ENCODE results near the gene SAP30BP. TPM values are rescaled to one million over a fixed set of nuclear protein-coding genes. Genes with fewer than 3 reads are reported as not detected.

The SAP30BP gene
- total and polyA plus RNA-seq, 2 experiments from 2014 or later, result 44.9 to 97.9 TPM

DNA sequence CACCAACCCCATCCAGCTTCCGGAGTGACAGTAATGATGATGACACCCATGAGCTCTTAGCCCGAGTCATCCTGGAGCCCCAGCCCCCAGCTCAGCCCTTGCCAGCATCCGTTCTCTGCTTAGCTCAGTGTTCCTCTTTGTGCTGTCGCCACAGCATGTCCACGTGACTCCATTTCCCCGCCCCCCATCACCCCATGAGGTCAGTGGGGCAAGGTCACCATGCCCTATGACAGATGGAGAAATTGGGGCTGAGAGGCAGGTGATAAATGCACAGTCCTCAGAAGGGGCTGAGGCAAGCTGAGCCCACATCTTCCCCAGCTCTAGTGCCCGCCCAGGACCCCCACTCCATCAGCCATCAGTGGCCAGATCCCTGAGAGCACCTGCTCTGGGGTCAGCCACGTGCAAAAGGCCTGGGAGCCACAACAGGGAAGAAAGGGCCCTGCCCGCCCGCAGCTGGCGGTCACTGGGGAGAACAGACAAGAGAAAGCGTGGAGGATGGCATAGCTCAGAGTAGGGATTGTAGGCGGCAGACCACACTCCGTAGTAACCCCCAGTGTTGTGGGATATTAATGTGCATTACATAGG lies 71.2 kb downstream of the SAP30BP start:
- Histone ChIP-seq H3K27ac (ENCODE audit: low read depth) (no peak overlapping the region), H3K4me1 (ENCODE audit: insufficient read depth) (no peaks in the 10 kb centered on the region), H2AFZ (no peak overlapping the region), H3K4me3 (no peak overlapping the region), H3K9me2 (ENCODE audit: insufficient read depth) (no peaks in the 10 kb centered on the region), H3F3A (replicated peaks; ENCODE audit: low read depth) (no peaks in the 10 kb centered on the region), H4K20me1 (replicated peaks; ENCODE audit: insufficient read depth) (no peaks in the 10 kb centered on the region), H3K4me2 (no peak overlapping the region), H3K79me2 (replicated peaks; ENCODE audit: insufficient read depth) (no peaks in the 10 kb centered on the region), H3K36me3 (ENCODE audit: insufficient read depth) (no peaks in the 10 kb centered on the region), H3K27me3 (ENCODE audit: insufficient read depth) (no peaks in the 10 kb centered on the region)
- H3K4me3 Mint-ChIP-seq, result no peak overlapping the region
- DNase-seq (ENCODE audit: low spot score) (no peak), ATAC-seq (no peak)
- no peak for TF ChIP-seq POLR2AphosphoS5 (IDR thresholded peaks at IDR 0.05; ENCODE audit: low read depth)
- TF ChIP-seq, protein P1, sequence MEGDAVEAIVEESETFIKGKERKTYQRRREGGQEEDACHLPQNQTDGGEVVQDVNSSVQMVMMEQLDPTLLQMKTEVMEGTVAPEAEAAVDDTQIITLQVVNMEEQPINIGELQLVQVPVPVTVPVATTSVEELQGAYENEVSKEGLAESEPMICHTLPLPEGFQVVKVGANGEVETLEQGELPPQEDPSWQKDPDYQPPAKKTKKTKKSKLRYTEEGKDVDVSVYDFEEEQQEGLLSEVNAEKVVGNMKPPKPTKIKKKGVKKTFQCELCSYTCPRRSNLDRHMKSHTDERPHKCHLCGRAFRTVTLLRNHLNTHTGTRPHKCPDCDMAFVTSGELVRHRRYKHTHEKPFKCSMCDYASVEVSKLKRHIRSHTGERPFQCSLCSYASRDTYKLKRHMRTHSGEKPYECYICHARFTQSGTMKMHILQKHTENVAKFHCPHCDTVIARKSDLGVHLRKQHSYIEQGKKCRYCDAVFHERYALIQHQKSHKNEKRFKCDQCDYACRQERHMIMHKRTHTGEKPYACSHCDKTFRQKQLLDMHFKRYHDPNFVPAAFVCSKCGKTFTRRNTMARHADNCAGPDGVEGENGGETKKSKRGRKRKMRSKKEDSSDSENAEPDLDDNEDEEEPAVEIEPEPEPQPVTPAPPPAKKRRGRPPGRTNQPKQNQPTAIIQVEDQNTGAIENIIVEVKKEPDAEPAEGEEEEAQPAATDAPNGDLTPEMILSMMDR (conservative IDR thresholded peaks at IDR 0.05; ENCODE audit: low read depth in 2 of 2), result no peak
- TF ChIP-seq, protein P2, sequence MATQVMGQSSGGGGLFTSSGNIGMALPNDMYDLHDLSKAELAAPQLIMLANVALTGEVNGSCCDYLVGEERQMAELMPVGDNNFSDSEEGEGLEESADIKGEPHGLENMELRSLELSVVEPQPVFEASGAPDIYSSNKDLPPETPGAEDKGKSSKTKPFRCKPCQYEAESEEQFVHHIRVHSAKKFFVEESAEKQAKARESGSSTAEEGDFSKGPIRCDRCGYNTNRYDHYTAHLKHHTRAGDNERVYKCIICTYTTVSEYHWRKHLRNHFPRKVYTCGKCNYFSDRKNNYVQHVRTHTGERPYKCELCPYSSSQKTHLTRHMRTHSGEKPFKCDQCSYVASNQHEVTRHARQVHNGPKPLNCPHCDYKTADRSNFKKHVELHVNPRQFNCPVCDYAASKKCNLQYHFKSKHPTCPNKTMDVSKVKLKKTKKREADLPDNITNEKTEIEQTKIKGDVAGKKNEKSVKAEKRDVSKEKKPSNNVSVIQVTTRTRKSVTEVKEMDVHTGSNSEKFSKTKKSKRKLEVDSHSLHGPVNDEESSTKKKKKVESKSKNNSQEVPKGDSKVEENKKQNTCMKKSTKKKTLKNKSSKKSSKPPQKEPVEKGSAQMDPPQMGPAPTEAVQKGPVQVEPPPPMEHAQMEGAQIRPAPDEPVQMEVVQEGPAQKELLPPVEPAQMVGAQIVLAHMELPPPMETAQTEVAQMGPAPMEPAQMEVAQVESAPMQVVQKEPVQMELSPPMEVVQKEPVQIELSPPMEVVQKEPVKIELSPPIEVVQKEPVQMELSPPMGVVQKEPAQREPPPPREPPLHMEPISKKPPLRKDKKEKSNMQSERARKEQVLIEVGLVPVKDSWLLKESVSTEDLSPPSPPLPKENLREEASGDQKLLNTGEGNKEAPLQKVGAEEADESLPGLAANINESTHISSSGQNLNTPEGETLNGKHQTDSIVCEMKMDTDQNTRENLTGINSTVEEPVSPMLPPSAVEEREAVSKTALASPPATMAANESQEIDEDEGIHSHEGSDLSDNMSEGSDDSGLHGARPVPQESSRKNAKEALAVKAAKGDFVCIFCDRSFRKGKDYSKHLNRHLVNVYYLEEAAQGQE (IDR thresholded peaks at IDR 0.05; ENCODE audit: unreplicated experiment), result no peak
- TF ChIP-seq, protein P3, sequence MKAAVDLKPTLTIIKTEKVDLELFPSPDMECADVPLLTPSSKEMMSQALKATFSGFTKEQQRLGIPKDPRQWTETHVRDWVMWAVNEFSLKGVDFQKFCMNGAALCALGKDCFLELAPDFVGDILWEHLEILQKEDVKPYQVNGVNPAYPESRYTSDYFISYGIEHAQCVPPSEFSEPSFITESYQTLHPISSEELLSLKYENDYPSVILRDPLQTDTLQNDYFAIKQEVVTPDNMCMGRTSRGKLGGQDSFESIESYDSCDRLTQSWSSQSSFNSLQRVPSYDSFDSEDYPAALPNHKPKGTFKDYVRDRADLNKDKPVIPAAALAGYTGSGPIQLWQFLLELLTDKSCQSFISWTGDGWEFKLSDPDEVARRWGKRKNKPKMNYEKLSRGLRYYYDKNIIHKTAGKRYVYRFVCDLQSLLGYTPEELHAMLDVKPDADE (IDR thresholded peaks at IDR 0.05), result no peak
- H3K9me3 Mint-ChIP-seq, result no peaks in the 10 kb centered on the region
- H3K4me1 Mint-ChIP-seq, result 0 out of 3 replicates have a peak, but pooled peaks cover 6% of the 10 kb centered on the region
- H3K27me3 Mint-ChIP-seq (ENCODE audit: insufficient read depth, low read depth, poor library complexity), result peaks cover 6% of the 10 kb centered on the region
- peak overlapping the region; percentile 91 for H3K27ac Mint-ChIP-seq
- no peaks in the 10 kb centered on the region; the same call in 2 of the 3 replicates for H3K36me3 Mint-ChIP-seq (ENCODE audit: low read depth)

DNA sequence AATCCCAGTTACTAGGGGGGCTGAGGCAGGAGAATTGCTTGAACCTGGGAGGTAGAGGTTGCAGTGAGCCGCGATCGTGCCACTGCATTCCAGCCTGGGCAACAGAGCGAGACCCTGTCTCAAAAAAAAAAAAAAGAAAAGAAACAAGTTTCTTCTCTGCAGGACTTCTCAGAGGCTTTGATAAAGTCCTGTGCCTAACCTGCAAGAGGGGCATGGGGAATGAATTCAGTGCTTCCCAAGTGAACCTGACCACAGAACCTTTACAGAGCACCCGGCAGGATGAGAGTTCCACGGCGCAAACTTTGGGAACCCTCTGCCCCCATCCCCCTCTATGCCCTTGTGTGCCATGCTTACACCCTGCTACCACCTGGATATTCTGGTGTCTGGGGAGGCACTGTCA lies 72.0 kb downstream of the SAP30BP start:
- no peaks in the 10 kb centered on the region for H3K79me2 ChIP-seq (replicated peaks; ENCODE audit: insufficient read depth)
- Mint-ChIP-seq H3K36me3 (ENCODE audit: low read depth) (no peaks in the 10 kb centered on the region; the same call in 2 of the 3 replicates), H3K27me3 (ENCODE audit: insufficient read depth, low read depth, poor library complexity) (peaks cover 6% of the 10 kb centered on the region), H3K4me3 (no peak overlapping the region), H3K27ac (no peak overlapping the region), H3K9me3 (no peaks in the 10 kb centered on the region), H3K4me1 (0 out of 3 replicates have a peak, but pooled peaks cover 6% of the 10 kb centered on the region)
- no peak overlapping the region for H3K4me3 ChIP-seq
- no peaks in the 10 kb centered on the region for H3K9me2 ChIP-seq (ENCODE audit: insufficient read depth)
- DNase-seq (ENCODE audit: low spot score), result no peak
- no peaks in the 10 kb centered on the region for H3F3A ChIP-seq (replicated peaks; ENCODE audit: low read depth)
- H3K4me1 ChIP-seq (ENCODE audit: insufficient read depth), result no peaks in the 10 kb centered on the region
- H3K4me2 ChIP-seq, result no peak overlapping the region
- no peaks in the 10 kb centered on the region for H3K27me3 ChIP-seq (ENCODE audit: insufficient read depth)
- H3K27ac ChIP-seq (ENCODE audit: low read depth), result no peak overlapping the region
- no peak for ATAC-seq
- no peak overlapping the region for H2AFZ ChIP-seq
- H4K20me1 ChIP-seq (replicated peaks; ENCODE audit: insufficient read depth), result no peaks in the 10 kb centered on the region
- H3K36me3 ChIP-seq (ENCODE audit: insufficient read depth), result no peaks in the 10 kb centered on the region
- TF ChIP-seq EZH2 (IDR thresholded peaks at IDR 0.05; ENCODE audit: low read depth, unreplicated experiment), result no peak
- TF ChIP-seq CREB1 (CRISPR knock-in tag; IDR thresholded peaks at IDR 0.05; ENCODE audit: low read depth), result no peak
- TF ChIP-seq, protein P2 (IDR thresholded peaks at IDR 0.05; ENCODE audit: unreplicated experiment), result no peak
- TF ChIP-seq EZH2phosphoT487 (IDR thresholded peaks at IDR 0.05; ENCODE audit: unreplicated experiment), result no peak

Data from GM23338 (cell line).